Activated T-cell treated with anti-CD3 and anti-CD28 coated beads, Interleukin-2, amount 50 U/mL, for 4 hours (primary cell): ENCODE data around the gene OTOS. TPM values are rescaled to one million over a fixed set of nuclear protein-coding genes. Genes with fewer than 3 reads are reported as not detected.

Experiments
- ATAC-seq, 2 donors: fragments of 200-7000 bp; cut with Tn5 transposase; one replicate each; pipeline ENCODE4 v1.10.0; 2021
- DNase-seq: peaks from one replicate; pipeline ENCODE4 v3.0.0-alpha.2; 2020
- H3K27me3 Mint-ChIP-seq: one replicate; pipeline ENCODE4 v1.8.0; 2021; ENCODE audit warnings: low read depth, mixed read lengths
- H3K36me3 Mint-ChIP-seq: one replicate; pipeline ENCODE4 v1.8.0; 2022; ENCODE audit warnings: mixed read lengths; ENCODE audit not compliant: insufficient read depth
- H3K4me1 Mint-ChIP-seq: one replicate; pipeline ENCODE4 v1.8.0; 2021; ENCODE audit warnings: low read depth, mixed read lengths
- H3K4me3 Mint-ChIP-seq: one replicate; pipeline ENCODE4 v1.8.0; 2021; ENCODE audit warnings: mild to moderate bottlenecking, moderate library complexity, mixed read lengths
- H3K9me3 Mint-ChIP-seq: one replicate; pipeline ENCODE4 v1.8.0; 2021; ENCODE audit warnings: mixed read lengths
- total RNA-seq, 3 donors: library from RNA; stranded (reverse); gene quantifications; one replicate each; pipeline ENCODE4 v1.2.1, GENCODE V29; 2021

The OTOS gene
- total RNA-seq, 3 donors from 2014 or later: not detected

- H3K9me3 Mint-ChIP-seq: no peaks in the 10 kb centered on the region
- DNase-seq: no peak
- no peak for ATAC-seq
- no peaks in the 10 kb centered on the region for H3K4me1 Mint-ChIP-seq
- peaks cover 21% of the 10 kb centered on the region for H3K27me3 Mint-ChIP-seq
- no peaks in the 10 kb centered on the region for H3K36me3 Mint-ChIP-seq
- no peak overlapping the region for H3K4me3 Mint-ChIP-seq
Measured at GRCh38 chr2:240172071-240172895, 31.8 kb upstream of the OTOS start.

GRCh38 chr2:240170883-240171282 lies 30.4 kb upstream of the OTOS start:
- no peaks in the 10 kb centered on the region for H3K9me3 Mint-ChIP-seq

GRCh38 chr2:240170354-240170735 lies 29.9 kb upstream of the OTOS start:
- peaks cover 20% of the 10 kb centered on the region for H3K27me3 Mint-ChIP-seq
- H3K4me1 Mint-ChIP-seq: no peaks in the 10 kb centered on the region
- H3K4me3 Mint-ChIP-seq: no peak overlapping the region
- DNase-seq (no peak), ATAC-seq (no peak)
- H3K9me3 Mint-ChIP-seq: no peaks in the 10 kb centered on the region
- H3K36me3 Mint-ChIP-seq: no peaks in the 10 kb centered on the region

More at GRCh38 chr2:240170883-240171282, 30.4 kb upstream of the OTOS start:
- no peaks in the 10 kb centered on the region for H3K4me1 Mint-ChIP-seq
- H3K27me3 Mint-ChIP-seq: peaks cover 20% of the 10 kb centered on the region
- H3K36me3 Mint-ChIP-seq: no peaks in the 10 kb centered on the region
- ATAC-seq (no peak), DNase-seq (no peak)
- H3K4me3 Mint-ChIP-seq: no peak overlapping the region

- no peak for ATAC-seq
- DNase-seq: no peak
- Mint-ChIP-seq H3K27me3 (peaks cover 21% of the 10 kb centered on the region), H3K36me3 (no peaks in the 10 kb centered on the region), H3K4me3 (no peak overlapping the region), H3K4me1 (no peaks in the 10 kb centered on the region), H3K9me3 (no peaks in the 10 kb centered on the region)
Measured at GRCh38 chr2:240169486-240170353, 29.3 kb upstream of the OTOS start.

GRCh38 chr2:240168546-240169361 lies 28.3 kb upstream of the OTOS start:
- no peaks in the 10 kb centered on the region for H3K9me3 Mint-ChIP-seq
- H3K27me3 Mint-ChIP-seq: peaks cover 18% of the 10 kb centered on the region
- DNase-seq (no peak), ATAC-seq (no peak)
- no peaks in the 10 kb centered on the region for H3K36me3 Mint-ChIP-seq
- H3K4me3 Mint-ChIP-seq: no peak overlapping the region
- H3K4me1 Mint-ChIP-seq: no peaks in the 10 kb centered on the region

- no peaks in the 10 kb centered on the region for H3K9me3 Mint-ChIP-seq
- peaks cover 18% of the 10 kb centered on the region for H3K27me3 Mint-ChIP-seq
- H3K4me3 Mint-ChIP-seq: no peak overlapping the region
- ATAC-seq (no peak), DNase-seq (no peak)
- H3K4me1 Mint-ChIP-seq: no peaks in the 10 kb centered on the region
- no peaks in the 10 kb centered on the region for H3K36me3 Mint-ChIP-seq
Measured at GRCh38 chr2:240168041-240168440, 27.6 kb upstream of the OTOS start.

- H3K4me3 Mint-ChIP-seq: no peak overlapping the region
- peaks cover 22% of the 10 kb centered on the region for H3K27me3 Mint-ChIP-seq
- DNase-seq (no peak), ATAC-seq (no peak)
- H3K9me3 Mint-ChIP-seq: no peaks in the 10 kb centered on the region
- no peaks in the 10 kb centered on the region for H3K4me1 Mint-ChIP-seq
- H3K36me3 Mint-ChIP-seq: no peaks in the 10 kb centered on the region
Measured at GRCh38 chr2:240167588-240167880, 27.1 kb upstream of the OTOS start.

- H3K36me3 Mint-ChIP-seq: no peaks in the 10 kb centered on the region
- no peak overlapping the region for H3K4me3 Mint-ChIP-seq
- no peak for ATAC-seq
- DNase-seq: no peak
- H3K9me3 Mint-ChIP-seq: no peaks in the 10 kb centered on the region
- no peaks in the 10 kb centered on the region for H3K4me1 Mint-ChIP-seq
- H3K27me3 Mint-ChIP-seq: peaks cover 25% of the 10 kb centered on the region
Measured at GRCh38 chr2:240166761-240167587, 26.5 kb upstream of the OTOS start.

GRCh38 chr2:240166191-240166590 lies 25.7 kb upstream of the OTOS start:
- Mint-ChIP-seq H3K4me3 (no peak overlapping the region), H3K4me1 (no peaks in the 10 kb centered on the region), H3K36me3 (no peaks in the 10 kb centered on the region), H3K27me3 (peaks cover 25% of the 10 kb centered on the region), H3K9me3 (no peaks in the 10 kb centered on the region)
- ATAC-seq (no peak), DNase-seq (no peak)

- no peaks in the 10 kb centered on the region for H3K9me3 Mint-ChIP-seq
- no peaks in the 10 kb centered on the region for H3K4me1 Mint-ChIP-seq
Measured at GRCh38 chr2:240165661-240166060, 25.2 kb upstream of the OTOS start.

GRCh38 chr2:240165034-240165433 lies 24.6 kb upstream of the OTOS start:
- Mint-ChIP-seq H3K4me3 (no peak overlapping the region), H3K36me3 (no peaks in the 10 kb centered on the region), H3K9me3 (no peaks in the 10 kb centered on the region), H3K4me1 (no peaks in the 10 kb centered on the region), H3K27me3 (peaks cover 25% of the 10 kb centered on the region)
- ATAC-seq (no peak), DNase-seq (no peak)

More at GRCh38 chr2:240165661-240166060, 25.2 kb upstream of the OTOS start:
- Mint-ChIP-seq H3K36me3 (no peaks in the 10 kb centered on the region), H3K4me3 (no peak overlapping the region), H3K27me3 (peaks cover 25% of the 10 kb centered on the region)
- DNase-seq (no peak), ATAC-seq (no peak)

GRCh38 chr2:240164586-240164985 lies 24.1 kb upstream of the OTOS start:
- ATAC-seq: no peak
- DNase-seq: no peak
- no peak overlapping the region for H3K4me3 Mint-ChIP-seq
- no peaks in the 10 kb centered on the region for H3K9me3 Mint-ChIP-seq
- H3K27me3 Mint-ChIP-seq: peaks cover 25% of the 10 kb centered on the region
- H3K36me3 Mint-ChIP-seq: no peaks in the 10 kb centered on the region
- no peaks in the 10 kb centered on the region for H3K4me1 Mint-ChIP-seq

- Mint-ChIP-seq H3K9me3 (no peaks in the 10 kb centered on the region), H3K27me3 (peaks cover 22% of the 10 kb centered on the region), H3K36me3 (no peaks in the 10 kb centered on the region), H3K4me3 (no peak overlapping the region), H3K4me1 (no peaks in the 10 kb centered on the region)
- ATAC-seq (no peak), DNase-seq (no peak)
Measured at GRCh38 chr2:240163844-240164574, 23.6 kb upstream of the OTOS start.
